ENCODE results near the gene MAGI3.
"Not testable (repeated sequence)": the region's sequence is repeated elsewhere in the genome, so short reads cannot be mapped to it uniquely, and the experiment has no call there.

The MAGI3 gene

DNA sequence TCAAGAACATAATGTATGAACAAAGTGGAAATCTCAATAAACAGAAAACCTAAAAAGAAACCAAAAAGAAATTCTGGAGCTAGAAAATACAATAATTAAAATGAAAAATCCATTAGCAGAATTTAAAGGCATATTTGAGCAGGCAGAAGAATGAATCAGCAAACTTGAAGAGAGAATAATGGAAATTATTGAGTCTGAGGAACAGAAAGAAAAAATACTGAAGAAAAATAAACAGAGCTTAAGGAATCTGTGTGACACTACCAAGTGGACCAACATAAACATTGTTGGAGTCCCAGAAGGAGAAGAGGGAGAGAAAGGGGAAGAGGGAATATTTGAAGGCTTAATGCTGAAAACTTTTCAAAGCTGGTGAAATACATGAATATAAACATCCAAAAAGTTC lies 54.5 kb downstream of the MAGI3 start:
- DNase-seq: no peak

GRCh38 chr1:113451710-113452109 lies 61.4 kb downstream of the MAGI3 start:
- DNase-seq: no peak

DNA sequence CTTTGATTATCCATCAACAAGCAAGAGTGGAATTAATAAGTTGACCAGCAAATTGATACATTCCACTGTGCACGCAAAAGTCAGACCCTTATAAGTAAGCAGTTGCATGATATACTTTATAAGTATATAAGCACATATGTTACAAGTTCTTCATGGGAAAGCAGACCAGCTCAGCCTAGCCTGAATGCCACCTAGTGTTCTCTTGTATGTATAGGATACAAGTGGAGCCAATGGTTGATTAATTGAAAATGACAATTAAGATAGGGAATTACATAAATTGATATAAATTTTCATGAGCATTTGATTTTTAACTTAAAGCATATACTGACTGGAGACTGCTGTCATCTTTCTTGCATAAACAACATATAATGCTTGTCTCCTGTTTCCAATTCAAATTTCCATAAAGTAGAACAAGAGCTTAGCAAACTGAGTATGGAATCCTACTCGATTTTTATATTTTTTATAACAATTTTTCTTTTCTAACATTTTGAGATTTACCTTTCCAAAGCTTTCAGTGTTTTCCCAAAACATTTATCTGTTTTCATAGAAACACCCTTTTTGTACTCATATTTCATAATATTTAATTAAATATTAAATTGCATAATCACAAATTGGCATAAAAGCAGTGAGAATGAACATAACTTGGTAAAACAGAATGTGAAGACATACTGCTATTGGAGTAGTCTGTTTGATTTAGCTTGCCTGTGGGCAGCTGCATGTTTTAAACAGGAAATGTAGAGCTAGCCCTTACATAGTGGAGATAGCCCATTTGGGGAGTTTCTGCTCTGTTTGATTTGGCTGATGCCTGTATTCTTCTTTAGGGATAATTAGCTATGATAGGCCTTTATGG lies 62.8 kb downstream of the MAGI3 start:
- DNase-seq: peak; percentile 9

DNA sequence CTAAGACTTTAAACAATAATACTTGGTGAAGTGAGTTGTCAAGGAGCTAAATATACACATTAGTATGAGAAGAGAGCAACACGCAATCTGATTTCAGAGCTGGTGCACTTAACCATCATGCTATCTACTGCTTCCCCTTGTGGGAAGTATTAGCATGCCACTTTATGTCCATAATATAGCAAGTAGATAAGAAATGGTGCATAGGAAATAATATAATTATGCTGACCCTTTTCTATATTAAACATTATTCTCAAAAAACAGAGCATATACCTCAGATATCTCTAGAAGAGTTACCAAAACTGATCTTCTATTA lies 63.4 kb downstream of the MAGI3 start:
- DNase-seq: no peak

DNA sequence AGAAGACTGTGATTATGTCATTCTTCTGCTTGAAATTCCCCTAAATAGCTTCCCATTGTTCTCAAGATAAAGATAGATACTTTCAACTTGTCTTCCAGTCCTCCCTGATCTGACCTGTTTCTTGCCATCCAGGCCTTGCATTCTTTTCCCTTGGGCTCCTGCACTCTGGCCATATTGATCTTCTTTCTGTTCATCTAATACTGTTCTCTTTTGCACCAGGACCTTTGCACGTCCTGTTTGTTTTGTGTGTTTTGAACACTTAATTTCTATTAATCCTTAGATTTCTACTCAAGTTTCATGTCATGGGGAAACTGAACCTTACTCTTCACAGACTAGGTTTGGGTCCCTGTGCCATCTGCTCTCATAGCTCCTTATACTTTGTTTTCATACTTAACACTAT lies 65.1 kb downstream of the MAGI3 start:
- DNase-seq: no peak

DNA sequence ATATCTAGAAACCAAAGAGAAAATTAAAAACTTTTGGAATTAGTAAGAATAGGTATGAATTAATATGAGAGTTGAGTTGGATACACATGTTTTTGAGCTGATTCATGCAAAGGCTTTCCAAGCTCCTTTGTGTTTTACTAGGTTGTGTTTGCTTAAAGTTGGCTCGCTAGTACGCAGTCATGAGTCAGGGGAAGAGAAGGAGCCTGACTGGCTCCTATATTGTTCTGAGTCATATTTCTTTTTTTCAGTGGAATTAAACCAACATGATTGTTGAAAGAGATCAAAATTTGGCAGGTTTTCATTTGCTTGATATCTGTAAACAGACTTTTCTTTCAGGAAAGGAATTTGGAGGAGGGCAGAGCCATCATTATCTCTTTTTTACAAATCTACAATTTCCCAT lies 66.7 kb downstream of the MAGI3 start:
- DNase-seq: no peak

DNA sequence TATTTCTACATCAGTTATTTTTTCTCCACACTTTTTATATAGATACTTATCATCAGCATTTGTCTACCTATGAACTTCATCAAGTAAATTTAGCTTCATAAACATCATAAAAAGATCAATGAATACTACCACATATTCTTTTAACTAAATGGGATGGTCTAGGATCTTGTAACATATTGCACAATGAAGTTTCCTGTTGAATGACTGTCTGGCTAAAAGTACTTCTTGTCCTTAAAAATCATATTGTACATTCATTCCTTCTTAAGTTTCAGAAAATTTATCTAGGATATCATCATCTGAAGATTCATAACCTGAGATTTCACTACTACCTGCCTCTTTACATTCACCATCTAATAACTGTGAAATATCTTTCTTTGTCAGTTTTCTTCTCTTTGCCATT lies 69.0 kb downstream of the MAGI3 start:
- DNase-seq: no peak

DNA sequence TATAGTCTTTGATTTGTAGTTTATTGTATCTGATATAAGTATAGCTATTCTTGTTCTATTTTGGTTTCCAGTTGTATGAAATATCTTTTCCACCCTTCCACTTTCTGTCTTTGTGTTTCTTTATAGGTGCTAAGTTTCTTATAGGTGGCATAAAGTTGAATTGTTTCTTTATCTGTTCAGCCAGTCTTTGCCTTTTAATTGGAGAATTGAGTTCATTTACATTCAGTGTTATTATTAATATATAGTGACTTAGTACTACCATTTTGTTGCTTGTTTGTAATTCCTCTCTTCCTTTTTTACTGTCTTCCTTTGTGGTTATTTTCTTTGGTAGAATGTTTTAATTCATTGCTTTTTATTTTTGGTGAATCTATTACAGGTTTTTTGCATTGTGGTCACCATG lies 77.7 kb downstream of the MAGI3 start:
- no peak for DNase-seq

DNA sequence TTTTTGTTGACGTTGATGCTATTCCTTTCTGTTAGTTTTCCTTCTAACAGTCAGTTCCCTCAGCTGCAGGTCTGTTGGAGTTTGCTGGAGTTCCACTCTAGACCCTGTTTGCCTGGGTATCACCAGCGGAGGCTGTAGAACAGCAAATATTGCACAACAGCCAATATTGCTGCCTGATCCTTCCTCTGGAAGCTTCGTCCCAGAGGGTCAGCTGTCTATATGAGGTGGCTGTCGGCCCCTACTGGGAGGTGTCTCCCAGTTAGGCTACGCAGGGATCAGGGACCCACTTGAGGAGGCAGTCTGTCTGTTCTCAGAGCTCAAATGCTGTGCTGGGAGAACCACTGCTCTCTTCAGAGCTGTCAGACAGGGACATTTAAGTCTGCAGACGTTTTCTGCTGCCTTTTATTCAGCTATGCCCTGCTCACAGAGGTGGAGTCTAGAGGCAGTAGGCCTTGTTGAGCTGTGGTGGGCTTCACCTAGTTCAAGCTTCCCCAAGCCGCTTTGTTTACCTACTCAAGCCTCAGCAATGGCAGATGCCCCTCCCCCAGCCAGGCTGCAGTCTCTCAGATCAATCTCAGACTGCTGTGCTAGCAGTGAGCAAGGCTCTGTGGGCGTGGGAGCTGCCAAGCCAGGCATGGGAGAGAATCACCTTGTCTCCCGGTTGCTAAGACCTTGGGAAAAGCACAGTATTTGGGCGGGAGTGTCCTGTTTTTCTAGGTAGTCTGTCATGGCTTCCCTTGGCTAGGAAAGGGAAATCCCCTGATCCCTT lies 88.3 kb downstream of the MAGI3 start:
- not testable (repeated sequence) for DNase-seq

GRCh38 chr1:113479713-113480676 lies 89.7 kb downstream of the MAGI3 start:
- no peak for DNase-seq

- not testable (repeated sequence) for DNase-seq
Observed at GRCh38 chr1:113485131-113485530, 94.8 kb downstream of the MAGI3 start.

GRCh38 chr1:113488576-113489177 lies 98.4 kb downstream of the MAGI3 start:
- no peak for DNase-seq

GRCh38 chr1:113490384-113490783 lies 100.1 kb downstream of the MAGI3 start:
- DNase-seq: no peak

- DNase-seq: no peak
Observed at GRCh38 chr1:113493533-113493932, 103.2 kb downstream of the MAGI3 start.

DNA sequence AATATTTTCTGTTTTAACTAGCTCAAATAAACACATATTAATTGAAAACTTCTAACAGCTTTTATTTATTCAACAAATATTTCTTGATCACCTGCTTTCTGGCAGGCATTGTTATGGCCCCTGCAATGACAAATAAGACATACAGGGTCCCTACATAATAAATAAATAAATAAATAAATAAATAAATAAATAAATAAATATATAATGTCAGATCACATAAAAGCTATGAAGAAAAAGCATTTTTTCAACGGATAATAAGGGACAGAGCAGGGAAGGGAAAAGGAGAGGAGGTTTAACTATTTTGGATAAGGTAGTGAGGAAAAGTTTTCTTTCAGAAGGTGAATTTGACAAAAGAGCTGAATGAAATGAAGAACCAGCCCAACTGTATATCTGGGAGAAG lies 115.0 kb downstream of the MAGI3 start:
- DNase-seq: no peak

- no peak for DNase-seq
Observed at GRCh38 chr1:113507552-113508214, 117.4 kb downstream of the MAGI3 start.

DNA sequence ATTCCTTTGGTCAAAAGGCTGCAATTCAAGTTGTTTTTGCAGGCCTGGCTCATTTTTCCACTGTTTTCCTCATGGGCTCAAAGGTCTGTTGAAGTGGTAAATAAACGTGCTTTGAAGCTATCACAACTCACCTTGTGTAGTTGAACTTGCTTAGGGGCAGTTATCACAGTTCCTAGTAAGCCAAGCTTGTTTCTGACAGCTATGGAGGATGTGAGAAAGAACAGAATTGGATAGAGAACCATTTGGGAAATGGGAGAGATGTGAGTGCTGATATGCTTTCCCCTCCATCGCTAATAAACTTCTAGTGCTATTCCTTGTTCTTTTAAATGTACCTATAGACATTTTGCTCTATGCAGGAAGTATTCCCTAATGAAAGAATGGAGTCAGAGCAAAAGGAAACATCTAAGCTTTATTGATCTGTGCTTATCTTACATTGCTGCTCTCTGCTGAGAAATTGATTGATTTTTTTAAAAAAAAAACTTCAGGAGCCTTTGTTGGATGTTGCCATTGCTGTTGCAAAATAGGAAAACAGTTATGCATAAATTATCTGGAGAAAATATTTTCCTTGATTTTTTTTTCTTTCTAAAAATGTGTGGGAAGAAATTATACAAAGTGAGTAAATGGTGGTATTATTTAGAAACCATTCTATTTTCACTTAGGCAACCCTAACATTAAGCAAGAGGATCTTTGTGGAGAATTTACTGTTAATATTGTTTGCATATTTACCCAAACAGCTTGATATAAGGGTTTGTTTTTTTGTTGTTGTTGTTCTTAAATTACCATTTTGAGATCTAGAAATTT lies 118.2 kb downstream of the MAGI3 start:
- no peak for DNase-seq

DNA sequence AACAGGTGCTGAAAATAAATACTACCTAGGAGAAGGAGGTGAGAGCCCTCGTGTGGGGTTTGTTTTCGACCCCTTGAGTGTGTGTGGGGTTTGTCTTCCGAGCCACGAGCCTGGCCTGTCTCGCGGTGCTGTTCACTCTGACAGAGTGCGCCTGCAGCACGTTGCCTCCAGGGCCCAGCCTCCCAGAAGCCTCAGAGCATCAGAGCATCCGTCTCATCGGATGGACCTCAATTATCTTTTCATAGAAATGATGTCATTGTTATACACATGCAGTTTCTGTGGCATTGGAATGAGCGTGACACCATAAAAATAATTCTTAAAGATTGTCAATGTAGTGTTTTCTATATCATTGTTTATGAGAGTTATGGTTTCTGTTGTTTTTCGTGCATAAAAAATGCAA lies 119.5 kb downstream of the MAGI3 start:
- DNase-seq: not testable (repeated sequence)

- no peak for DNase-seq
Observed at GRCh38 chr1:113511269-113511668, 121.0 kb downstream of the MAGI3 start.

GRCh38 chr1:113515498-113515897 lies 125.2 kb downstream of the MAGI3 start:
- DNase-seq: no peak

DNA sequence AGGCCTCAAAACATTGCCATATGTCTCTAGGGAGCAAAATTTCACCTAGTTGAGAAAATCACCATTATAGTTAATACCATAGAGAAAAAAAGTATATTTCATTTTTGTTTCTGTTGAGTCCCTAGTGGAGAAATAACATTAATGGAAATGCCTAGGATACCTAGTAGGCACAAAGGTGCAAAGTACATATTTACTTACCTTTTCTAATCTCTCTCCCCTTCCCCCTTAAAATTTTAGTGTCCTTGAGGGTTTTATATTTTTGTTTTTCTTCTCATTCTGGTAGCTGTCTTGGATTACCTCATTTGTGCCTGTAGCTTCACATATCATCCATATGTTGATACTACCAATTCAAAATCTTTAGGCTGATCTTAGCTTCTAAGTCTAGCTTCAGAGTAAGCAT lies 127.0 kb downstream of the MAGI3 start:
- DNase-seq: no peak

All from GDM1 (cell line).